NOMO-1 treated with DMSO at 0.1 percent for 48 hours (cell line): ENCODE measurements around the gene PIK3R4.

ENCODE experiments used
- DNase-seq: peaks from one replicate; lab custom pipeline; 2025; ENCODE audit not compliant: unreplicated experiment; lab: John Stamatoyannopoulos, UW

PIK3R4 gene

DNA sequence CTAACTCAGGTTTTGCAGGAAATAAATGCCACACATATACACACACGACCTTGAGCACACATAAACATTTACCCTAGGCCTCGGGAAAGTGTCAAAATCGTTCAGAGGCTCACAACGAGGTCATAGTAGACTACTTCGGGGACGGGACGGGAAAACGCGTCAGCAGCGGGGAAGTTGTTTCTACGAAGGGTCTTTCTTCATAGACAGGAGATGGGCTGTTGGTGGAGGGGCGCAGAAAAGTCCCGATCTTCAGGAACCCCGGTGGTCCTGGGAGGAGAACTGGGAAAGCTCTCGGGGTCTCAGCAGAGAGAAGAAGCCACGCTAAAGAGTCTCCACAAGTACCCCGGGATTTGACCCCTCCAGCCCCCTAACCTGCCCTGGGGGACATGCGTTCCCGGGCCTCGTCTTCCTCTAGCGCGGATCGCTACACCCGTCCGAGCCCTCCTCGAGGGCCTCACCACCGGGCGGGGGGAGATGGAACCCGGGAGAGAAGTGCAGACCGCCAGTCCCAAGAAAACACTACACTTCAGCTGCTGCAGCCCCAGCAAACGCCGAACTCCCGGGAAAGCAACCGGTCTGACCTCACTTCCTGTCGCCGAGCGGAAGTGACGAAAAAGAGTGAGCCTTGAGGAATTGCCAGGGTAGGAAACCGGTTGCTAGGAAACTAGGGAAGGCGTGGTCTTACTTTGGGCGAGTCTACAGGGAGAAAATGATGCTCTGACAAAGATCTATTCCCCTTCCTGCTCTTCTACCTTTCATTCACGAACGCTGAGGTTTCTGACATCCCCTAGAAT, at the start of gene PIK3R4:
PIK3R4 (minus strand) TSS at position 584 of the 794 bp plus-strand sequence. CDS start 1,611 bp downstream, outside the sequence.
- DNase-seq = peak; percentile 100

DNA sequence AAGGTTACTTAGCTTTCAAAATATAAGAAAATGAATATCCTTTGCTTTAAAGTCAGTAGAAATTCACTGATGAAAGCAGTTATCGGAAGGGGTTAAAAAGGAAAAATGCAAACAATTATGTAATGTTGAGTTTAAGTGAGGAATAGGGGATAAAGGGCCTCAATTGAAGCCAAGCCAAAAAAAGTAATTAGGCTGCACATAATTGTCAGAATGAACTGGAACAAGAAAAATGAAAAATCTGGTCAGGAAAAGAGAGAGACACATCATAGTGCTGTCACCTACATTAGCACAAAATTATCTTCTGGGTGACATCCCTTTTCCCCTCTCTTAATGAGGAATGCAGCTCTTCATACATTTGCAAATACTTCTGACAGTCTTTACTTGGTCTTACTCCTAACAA, 48.8 kb upstream of the PIK3R4 start:
- DNase-seq = no peak

DNA sequence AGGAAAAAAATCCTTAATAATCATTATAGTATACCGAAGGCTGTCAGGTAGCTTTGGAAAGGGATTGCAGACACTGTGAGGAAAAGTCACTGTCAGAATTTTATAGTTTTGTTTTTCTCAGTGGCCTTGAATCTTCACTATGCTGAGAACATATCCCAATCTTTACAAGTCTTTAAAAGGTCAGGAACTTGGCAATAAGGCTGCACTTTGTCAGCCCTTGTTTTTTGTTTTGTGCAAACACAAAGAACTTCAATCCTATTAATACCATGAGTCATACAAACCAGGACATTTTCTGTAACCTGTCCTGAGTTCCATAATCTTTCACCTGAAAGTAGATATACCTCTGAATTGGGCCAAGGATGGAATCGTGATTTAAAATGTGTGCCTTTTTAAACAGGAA, 45.6 kb upstream of the PIK3R4 start:
- DNase-seq = no peak

DNA sequence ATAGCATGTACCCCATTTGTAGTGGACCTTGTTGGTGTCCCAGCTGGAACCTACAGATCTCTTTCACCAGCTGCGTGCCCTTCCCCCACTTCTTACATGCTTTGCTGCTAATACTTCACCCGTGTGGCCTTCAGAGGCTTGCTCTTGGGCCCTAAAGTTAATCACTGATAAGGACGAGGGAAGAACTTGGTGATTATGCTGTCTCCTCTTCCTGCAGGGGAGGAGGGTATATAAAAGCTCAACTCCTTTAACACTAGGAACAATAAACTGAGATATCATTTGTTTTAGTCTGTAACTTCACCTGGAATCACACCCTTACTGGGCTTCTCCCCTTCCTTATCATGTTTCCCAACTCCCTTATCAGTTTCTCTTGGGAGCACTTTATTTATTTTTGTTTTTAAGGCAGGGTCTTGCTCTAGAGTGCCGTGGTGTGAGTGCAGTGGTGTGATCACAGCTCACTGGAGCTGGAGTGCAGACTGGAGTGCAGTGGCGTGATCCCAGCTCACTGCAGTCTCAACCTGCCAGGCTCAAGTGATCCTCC, 43.2 kb upstream of the PIK3R4 start:
- DNase-seq = no peak

DNA sequence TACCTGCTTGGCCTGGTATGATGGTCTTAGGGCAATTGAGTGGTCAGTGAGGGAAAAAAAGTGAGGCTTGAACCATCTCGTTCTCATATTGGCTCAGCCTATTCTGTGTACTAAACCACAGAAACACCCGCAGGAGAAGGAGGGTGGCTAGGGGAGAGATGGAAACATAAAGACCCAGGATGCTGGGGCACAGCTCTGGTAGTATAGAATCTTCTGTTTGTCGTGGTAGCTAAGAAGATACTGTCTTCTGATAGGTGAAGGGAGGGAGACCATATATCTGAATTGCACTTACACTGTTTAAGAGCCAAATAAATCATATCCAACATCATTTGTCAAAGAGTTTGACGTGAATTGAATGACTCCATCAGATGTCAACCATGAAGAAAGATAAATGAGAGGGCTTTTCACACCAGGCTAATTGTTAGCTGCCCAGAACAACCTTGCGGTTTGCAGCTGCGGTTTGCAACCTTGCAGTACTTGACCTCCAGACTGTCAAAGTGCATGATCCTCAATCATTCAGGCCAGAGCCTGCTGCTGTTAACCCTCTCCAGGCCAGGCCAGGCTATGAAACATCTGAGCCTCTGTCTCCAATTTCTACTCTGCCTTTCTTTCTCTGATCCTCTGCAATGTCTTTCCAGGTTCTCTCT, 40.9 kb upstream of the PIK3R4 start:
- no peak for DNase-seq

DNA sequence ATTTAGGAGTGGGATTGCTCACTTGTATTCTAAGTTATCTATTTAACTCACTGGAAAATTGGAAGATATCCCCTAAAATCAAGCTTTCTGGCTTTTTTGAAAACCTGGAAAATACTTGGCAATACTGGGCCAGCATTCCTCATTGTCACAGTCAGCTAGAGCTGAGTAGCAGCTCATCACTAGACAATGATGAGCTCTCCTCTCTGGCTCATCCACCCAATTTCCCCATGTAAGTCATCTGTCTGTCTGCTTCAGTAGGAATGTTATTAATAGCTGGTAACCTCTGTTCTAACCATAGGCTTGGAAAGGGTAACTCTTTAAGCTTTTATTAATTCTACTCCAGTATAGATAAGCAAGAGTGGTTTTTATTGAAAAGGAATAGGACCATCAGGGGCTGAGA, 39.7 kb upstream of the PIK3R4 start:
- DNase-seq = no peak

DNA sequence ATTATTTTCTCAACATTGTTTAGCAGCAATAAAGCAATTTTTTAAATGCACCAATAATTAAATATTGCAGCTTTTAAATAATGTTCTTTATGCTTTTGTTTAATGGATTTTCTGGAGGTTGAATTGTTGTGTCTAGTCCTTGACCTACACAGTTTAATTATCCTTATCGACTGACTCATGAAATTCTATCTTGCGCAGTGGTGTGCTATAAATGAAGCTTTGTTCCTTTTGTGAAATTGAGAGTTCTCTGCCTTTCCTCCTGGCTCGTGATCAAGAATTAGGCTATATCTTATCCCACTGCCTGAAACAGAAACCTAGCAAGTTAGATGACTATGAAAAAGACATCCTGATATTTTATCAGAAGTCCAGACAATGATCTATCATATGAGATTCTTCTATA, 37.0 kb upstream of the PIK3R4 start:
- DNase-seq = no peak

DNA sequence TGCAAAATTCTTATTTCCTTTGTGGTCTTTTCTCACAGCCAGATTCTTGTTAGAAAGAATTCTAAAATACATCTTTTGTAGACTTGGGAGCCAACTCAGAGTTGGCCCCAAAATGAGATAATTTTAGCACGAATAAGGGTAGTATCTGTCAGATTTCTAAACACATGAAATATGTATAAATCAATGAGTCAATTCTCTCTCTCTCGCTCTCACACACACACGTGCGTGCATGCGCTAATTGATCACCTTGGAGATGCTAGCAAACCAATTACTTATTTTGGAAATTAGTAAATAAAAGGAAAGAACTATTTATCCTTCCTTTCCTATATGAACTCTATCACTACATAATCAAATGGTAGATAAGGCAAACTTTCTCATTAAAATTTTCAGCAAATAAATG, 32.9 kb upstream of the PIK3R4 start:
- DNase-seq = no peak

DNA sequence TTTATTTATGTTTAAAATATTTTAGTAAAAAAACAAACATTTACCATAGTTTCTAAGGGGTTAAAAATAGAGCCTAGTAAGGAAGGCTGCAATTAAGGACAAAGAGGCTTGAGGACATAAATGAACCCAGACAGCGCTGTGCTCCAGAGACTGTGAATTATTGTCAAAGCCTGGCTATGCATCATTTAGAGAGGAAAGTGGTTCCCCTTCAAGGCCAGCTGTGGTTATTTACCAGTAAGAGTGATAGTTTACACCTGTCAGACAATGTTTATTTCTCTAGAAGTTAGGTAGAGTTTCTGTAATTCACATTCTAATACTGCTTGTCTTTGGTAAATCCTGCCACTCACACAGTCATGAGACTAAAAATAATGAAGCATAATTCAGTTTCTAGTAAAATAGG, 32.4 kb upstream of the PIK3R4 start:
- no peak for DNase-seq

DNA sequence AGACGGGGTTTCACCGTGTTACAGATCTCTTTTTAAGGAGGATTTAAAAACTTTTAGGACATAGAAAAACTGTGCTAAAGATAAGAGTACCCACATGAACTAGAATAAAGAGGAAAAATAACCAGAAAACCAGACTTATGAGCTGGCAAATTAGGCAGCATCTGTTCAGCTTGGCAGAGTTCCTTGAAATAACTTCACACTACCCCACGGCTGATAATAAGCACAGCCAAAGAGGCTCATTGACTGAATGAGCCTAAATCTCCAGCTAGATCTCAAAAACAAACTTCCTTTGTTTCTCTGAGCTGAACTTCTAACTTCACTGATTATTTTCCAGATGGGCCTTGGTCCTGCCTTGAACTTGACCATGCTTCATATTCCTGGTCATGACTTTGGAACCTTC, 26.7 kb upstream of the PIK3R4 start:
- no peak for DNase-seq

DNA sequence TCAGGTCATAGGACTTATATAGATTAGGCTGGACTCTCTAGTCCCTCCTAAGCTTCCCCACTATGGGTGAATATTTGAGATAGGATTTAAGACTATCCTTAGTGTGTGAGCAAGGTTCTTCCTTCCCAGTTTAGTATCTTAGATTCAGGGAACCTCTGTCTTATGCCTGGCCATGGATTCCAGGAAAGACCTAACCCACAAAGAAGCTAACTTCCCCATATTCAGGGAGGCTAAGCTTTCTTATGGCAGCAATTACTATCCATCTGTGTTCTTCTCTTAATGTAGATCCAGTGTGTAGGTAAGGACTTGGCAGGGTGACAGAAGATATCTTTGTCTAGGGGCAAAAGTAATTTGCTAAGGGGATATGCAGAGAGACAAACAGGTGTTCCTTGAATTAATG, 25.5 kb upstream of the PIK3R4 start:
- DNase-seq = no peak

DNA sequence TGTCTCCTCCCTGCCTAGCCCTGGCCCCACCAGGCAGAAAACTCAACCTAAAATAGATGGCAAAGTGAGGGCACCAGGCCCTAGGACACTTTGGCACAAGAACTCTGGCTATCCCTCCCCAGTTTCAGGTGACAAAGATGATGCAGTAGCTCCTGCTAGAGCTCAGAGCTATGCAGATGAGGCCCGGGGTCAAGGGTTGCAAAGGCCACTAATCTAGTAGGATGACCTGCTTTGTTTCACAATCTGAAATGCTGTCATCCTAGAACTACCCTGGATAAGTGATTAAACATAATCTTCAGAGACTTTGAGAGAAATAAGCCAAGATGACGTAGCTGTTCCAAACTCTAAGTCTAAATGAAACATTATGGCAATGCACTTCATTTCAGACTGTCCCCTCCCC, 24.0 kb upstream of the PIK3R4 start:
- DNase-seq = no peak

DNA sequence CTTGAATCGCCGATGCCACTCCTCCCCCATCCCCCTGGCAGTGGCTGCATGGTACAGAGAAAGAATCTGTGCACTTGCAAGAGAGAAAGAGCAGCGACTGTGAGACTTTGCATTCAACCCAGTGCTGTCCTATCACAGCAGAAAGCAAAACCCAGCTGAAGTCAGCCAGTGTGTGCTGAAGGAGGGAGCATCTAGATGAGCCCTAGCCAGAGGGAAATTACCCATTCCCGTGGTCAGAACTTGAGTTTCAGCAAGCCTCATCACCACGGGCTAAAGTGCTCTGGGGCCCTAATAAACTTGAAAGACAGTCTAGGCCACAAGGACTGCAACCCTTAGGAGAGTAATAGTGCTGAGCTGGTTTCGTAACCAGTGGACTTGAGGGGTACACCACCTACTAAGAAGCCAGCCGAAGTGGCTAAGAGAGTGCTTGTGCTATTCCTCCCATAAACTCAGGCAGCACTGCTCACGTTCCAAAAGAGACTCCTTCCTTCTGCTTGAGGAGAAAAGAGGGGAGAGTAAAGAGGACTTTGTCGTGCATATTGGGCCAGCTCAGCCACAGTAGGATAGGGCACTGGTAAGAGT, 15.2 kb upstream of the PIK3R4 start:
- no peak for DNase-seq

DNA sequence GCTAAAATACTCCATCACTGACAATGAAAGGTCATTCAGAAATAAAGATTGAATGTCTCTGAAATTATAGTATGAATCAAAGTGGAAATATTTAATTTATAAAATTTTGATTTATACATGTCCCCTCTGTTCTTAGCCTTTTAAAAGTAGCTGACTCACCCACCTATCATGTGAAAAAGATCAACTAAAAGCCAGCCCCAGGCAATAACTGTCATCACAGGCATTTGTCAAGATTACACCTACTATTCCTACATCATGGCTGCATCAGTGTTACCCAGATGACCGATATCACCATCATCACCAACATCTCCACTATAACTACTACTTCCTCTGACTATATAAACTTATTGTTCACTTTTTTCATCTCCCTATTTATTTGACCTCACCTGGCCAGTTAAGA, 14.3 kb upstream of the PIK3R4 start:
- DNase-seq = no peak

DNA sequence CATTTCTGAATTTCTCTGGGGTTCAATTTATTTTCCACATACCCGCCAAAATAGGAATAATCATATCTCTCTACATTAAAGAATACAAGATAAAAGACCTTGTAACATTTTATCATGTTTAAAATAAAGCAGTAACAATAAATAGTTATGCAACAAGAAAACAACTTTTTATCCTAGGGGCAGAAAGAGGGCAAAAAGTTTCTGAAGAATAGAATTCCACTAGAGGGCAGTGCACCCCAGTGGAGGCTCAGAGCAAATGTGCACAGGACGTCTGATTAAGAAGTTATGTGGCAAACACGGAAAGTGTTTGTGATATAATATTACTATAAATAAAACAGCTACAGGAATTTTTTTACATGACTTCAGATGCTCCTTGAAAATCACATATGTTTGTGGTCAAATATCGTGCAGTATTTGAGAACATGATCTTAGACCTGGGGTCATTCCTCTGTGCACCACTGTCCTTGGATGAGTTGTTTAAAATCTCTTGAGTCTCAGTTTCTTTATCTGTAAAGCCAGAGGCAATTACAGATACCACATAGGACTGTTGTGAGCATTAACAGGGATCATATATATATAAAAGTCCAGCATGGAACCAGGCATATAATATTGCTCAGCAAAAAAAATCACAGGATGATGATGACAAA, 13.2 kb upstream of the PIK3R4 start:
- DNase-seq = peak; percentile 81

DNA sequence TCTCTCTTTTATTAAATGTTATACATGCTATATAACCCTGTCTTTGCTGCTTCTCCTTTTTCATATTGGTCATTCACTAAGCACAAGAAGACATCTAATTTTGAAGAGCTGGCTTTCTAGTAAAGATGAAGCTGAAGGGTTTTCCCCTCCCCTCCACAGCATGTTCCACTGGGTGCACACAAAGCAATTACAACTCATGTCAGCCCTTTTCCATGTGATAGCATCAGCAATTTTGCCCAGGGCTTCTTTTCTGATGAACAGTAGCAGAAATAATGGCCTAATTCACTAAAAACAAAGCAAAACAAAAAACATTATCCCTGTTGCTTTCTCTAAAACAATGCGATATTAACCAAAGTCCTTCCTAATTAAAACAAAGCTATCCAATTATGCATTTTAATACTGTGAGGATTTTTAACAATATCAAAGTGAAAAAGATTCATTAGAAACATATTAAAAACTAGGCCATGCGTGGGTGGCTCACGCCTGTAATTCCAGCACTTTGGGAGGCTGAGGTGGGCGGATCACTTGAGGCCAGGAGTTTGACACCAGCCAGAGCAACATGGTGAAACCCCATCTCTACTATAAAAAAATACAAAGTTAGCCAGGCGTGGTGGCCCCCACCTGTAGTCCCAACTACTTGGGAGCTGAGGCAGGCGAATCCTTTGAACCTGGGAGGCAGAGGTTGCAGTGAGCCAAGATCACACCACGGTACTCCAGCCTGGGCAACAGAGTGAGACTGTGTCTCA, 12.2 kb upstream of the PIK3R4 start:
- no peak for DNase-seq

DNA sequence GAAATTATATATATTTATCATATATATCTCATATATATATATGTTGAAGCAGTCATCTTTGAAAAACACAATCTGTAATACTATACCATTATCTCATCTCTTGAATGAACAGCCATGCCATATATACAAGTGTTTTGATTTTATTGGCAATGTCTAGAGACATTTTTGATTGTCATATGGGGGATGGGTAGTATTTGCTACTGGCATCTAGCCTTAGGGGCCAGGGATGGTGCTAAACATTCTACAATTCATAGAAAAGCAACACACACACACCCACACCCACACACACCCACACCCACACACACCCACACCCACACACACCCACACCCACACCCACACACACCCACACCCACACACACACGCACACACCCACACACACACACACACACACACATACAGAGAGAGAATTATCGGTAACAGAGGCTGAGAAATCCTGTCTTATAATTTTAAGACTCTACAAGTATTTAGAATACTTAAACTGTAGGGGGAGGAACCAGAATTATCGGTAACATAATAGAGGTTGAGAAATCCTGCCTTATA, 11.1 kb upstream of the PIK3R4 start:
- no peak for DNase-seq

DNA sequence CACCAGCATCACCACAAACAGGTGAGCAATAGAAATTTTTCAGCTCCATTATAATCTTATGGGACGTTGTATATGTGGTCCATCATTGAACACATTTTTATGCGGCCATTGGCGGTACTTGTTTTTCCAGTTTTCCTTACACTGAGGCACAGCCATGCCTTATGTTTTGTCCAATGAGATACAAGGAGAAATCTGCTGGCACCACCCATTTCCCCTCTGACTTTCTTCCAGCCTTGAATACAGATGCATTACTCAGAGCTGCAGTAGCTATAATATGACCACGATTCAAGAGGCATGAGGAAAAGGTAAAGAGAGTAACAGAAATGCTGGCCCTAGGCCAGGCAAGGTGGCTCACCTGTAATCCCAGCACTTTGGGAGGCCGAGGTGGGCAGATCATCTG, 9.0 kb upstream of the PIK3R4 start:
- DNase-seq = no peak

DNA sequence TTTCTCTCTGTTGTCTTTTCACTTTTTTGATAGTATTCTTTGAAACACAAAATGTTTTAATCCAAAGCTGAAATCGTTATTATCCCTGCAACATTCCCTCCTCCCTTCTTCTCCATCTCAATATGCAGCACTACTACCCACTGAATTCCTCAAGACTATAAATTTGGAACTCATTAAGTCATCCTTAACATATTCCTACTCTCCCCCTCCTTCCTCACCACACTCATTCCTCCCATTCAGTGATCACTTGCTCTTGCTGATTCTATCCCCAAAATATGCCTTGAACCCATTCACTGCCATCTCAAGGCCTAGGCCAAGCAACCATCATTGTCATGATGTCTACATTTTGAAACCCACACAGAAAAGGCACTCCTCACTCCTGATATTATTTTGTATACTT, 2.4 kb upstream of the PIK3R4 start:
- DNase-seq = no peak

DNA sequence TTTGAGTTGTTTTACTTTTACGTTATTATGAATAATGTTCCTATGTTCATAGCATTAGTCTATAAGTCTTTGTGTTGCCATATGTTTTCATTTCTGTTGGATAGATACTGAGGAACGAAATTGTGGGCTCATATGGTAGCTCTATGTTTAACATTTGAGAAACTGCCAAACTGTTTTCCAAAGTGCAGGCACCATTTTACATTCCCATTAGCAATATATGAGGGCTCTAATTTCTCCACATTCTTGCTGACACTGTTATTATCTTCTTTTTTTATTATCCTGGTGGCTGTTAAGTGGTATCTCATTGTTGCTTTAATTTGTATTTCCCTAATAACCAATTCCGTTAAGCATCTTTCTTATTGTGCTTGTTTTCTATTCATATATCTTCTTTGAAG, 1.8 kb upstream of the PIK3R4 start:
- DNase-seq = no peak

DNA sequence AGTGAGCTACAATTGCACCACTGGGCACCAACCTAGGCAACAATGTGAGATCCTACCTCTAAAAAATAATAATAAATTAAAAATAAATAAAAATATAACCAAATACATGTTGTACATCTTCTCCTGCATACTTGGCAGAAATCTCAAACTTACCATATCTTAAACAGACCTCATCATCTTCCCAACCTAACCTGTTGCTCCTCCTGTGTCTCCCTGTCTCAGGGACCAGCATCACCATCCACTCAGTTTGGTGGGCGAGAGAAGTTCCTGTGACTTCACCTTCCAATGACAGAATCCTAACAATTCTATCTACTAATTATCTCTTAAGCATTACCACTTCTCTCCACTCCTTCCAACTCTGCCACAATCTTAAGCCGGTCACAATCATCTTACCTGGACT, 3.3 kb downstream of the PIK3R4 start:
- DNase-seq = no peak
